Left renal cortex interstitium (tissue), 4 donors: ENCODE data around the gene FAM76A. TPM values are rescaled to one million over a fixed set of nuclear protein-coding genes. Genes with fewer than 3 reads are reported as not detected.

Experiments
- polyA plus RNA-seq, 4 donors: library from polyadenylated mRNA; unstranded; fragments of 120-200 nt; gene quantifications; one replicate each; pipeline ENCODE4 v1.2.1, GENCODE V29; 2013; ENCODE audit not compliant: insufficient read length in 4 of 4

Gene FAM76A
- polyA plus RNA-seq, 4 donors: 10.7 to 18.6 (median 14.1) TPM

Other genes with a start within 250 kb of the FAM76A start
- 100 to 1,000 TPM; 116 to 135 (median 124) TPM for gene WASF2, start 235.8 kb upstream of the FAM76A start, polyA plus RNA-seq
- gene AHDC1, start 121.8 kb upstream of the FAM76A start, polyA plus RNA-seq: 10 to 100 TPM; 31.6 to 67.5 (median 48.5) TPM
- gene FGR, start 90.8 kb upstream of the FAM76A start, polyA plus RNA-seq: 1 to 10 TPM; 1.4 to 2.3 (median 1.8) TPM
- 10 to 100 TPM; 15.6 to 34.9 (median 24.4) TPM for gene IFI6, start 53.8 kb upstream of the FAM76A start, polyA plus RNA-seq
- gene STX12, start 47.3 kb downstream of the FAM76A start, polyA plus RNA-seq: 10 to 100 TPM; 41.7 to 54.0 (median 44.4) TPM
- gene PPP1R8, start 104.8 kb downstream of the FAM76A start, polyA plus RNA-seq: 10 to 100 TPM; 50.9 to 66.3 (median 52.8) TPM
- 1 to 10 TPM; 2.5 to 5.7 (median 3.0) TPM for gene THEMIS2, start 146.6 kb downstream of the FAM76A start, polyA plus RNA-seq
- gene RPA2, start 188.6 kb downstream of the FAM76A start, polyA plus RNA-seq: 10 to 100 TPM; 57.9 to 75.3 (median 66.8) TPM
- gene SMPDL3B, start 209.0 kb downstream of the FAM76A start, polyA plus RNA-seq: 10 to 100 TPM; 11.5 to 15.0 (median 12.6) TPM
- gene XKR8, start 234.0 kb downstream of the FAM76A start, polyA plus RNA-seq: 10 to 100 TPM in 2 of 4 donors, 1 to 10 TPM in 2; 7.6 to 12.4 (median 9.9) TPM